Activated CD8-positive, alpha-beta memory T cell treated with anti-CD3 and anti-CD28 coated beads, Interleukin-2, amount 50 U/mL, for 4 hours (primary cell): Measurements from ENCODE around the gene NFE2.
A peak's percentile ranks its signal among the peaks of the same experiment; 100 is the strongest.
"Not testable (repeated sequence)": the region's sequence is repeated elsewhere in the genome, so short reads cannot be mapped to it uniquely, and the experiment has no call there.

Source experiments
- DNase-seq: peaks from one replicate; pipeline ENCODE4 v3.0.0-alpha.2; 2020

Gene NFE2

DNA sequence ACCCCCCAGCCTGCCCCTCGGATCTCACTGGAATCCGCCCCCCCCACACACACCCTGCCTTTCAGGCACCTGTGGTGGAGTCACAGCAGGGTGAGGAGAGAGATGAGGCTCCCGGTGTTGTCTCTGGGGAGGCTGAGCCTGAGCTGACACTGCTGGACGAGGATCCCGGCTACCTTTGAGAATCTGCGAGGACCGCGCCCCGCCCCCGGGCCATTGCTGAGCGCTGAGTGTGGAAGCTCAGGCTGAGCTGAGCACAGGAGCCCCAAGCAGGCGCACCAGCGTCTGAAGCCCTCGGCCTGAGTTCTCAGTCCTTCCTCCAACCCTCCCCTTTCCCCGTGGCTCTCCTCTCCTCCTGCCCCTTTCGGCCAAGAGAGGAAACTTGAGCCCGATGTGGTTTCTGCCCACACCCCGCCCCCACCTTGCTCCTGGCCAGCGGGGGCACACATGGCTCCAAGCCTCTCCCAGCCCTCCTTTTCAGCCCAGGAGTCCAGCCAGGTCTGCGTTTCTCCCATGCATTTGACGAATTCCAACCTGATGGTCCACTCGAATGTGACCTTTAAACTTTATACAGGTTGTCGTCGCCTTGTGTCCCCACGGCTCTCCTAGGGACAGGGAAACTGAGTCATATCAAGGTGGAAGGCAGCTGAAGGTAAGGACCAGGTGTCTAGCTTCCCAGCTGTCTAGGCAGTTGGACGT lies at the start of gene NFE2:
TSS of gene NFE2 (minus strand) at position 284 of the 696 bp plus-strand sequence. CDS start 5,767 bp downstream, outside the sequence.
- DNase-seq, result no peak

DNA sequence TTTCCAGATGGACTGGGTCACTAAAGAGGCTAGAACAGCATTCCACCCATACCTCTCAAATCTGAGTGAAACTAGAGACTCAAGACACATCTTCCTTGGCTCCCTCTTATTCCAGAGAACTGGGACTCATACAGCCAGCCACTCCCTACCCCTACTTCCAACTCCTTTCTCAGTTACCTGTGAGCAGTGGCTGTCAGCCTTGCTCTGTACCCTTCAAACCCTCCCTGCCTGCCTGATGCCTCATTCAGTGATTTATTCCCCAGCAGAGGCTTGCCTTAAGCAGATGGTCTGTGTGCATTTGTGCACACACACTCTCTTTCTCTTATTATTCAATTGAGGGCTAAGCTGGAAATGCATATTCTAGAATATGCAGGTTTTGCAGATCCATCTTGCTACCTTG lies 48.9 kb upstream of the NFE2 start:
- no peak for DNase-seq

DNA sequence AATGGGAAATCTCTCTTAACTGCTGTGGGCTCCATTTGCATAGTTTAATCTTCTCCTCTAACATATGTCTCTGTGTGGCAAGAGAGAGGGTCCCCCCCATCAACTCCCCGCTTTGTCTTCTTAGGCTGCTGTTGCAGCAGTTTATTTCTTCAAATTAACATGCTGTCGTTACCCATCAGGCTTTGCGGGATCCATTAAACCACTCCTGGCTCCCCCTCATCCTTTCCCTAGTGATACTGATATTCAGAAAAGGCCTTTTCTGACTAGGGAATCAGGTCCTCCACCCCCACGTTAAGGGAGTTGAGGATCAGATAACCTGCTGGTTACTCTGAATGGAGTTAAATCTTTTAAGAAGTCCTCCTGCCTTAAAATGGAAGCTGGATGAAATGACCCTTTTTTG lies 48.2 kb upstream of the NFE2 start:
- DNase-seq, result no peak

DNA sequence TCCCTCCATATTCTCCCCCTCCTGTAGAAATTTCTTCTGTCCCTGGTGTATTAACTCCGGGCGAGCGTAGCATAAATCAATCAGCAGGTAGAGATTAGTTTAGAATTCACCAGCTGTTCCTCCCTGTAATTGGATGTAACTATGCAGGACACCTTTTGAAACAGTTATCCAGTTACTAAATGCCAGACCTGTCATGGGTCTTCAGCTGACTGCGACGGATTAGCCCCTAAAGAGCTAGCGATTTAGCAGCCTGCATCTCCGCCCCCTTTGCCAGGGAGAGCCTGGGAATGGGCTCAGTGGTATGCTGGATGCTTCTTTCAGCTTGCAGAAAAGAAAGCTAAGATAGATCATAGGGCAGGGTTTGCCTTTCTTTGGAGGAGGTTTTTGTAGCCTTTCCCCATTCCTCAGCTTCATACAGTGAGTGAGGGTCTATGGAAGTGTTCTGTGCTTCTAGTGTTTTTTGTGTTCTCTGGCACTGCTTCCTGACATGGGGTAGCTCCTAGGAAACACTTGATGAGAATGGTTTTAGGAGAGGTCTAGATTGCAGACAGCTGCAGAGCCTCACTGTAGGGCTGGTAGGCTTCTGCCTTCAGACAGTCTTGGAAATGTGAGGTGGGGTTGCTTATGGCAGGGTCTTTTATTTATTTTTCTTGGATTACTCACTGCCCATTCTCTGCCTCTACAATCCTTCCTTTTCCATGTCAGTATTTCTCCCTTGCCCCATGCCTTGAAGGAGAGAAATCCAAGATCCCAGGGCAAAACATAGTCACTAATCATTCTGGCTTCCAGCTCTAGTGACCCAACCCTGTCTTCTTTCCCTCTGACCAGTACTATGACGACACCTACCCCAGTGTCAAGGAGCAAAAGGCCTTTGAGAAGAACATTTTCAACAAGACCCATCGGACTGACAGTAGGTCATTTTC lies 40.8 kb upstream of the NFE2 start:
- no peak for DNase-seq

DNA sequence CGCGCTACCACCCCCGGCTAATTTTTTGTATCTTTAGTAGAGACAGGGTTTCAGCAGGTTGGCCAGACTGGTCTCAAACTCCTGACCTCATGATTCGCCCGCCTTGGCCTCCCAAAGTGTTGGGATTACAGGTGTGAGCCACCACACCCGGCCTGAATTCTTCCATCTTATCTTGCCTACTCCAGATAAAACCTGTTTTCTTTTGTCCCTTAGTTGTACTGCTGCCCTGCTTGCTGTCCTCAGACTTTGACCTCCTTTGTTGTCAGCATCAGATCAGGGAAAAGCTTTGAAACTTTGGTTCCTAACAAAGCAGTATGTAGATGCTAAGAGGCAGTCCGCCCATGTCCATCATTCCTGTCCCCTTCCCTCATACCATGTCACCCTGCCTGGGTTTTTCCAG lies 40.0 kb upstream of the NFE2 start:
- no peak for DNase-seq

DNA sequence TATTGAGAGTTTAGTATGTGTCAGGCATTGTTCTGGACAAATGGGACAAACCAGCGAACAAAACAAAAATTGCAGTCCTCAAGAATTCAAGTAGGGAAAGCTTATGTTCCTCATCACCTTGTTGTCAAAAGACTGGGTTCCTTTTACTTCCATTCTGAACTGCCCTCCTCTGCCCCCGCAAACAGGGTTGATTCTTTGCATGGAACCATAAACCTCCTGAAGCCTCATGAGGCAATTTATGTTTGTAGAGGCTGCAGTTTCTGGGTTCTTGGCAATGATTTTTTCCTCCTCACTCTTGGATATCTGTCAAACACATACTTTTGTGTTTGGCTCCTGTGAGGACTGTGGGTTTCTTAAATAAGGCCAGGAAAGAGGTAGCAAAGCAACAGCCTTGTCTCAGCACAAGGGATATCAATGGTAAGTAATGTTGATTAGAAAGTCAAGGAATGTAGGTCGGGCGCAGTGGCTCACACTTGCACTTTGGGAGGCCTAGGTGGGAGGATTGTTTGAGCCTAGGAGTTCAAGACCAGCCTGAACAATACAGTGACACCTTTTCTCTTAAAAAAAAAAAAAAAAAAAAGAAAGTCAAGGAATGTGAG lies 38.0 kb upstream of the NFE2 start:
- DNase-seq, result no peak

DNA sequence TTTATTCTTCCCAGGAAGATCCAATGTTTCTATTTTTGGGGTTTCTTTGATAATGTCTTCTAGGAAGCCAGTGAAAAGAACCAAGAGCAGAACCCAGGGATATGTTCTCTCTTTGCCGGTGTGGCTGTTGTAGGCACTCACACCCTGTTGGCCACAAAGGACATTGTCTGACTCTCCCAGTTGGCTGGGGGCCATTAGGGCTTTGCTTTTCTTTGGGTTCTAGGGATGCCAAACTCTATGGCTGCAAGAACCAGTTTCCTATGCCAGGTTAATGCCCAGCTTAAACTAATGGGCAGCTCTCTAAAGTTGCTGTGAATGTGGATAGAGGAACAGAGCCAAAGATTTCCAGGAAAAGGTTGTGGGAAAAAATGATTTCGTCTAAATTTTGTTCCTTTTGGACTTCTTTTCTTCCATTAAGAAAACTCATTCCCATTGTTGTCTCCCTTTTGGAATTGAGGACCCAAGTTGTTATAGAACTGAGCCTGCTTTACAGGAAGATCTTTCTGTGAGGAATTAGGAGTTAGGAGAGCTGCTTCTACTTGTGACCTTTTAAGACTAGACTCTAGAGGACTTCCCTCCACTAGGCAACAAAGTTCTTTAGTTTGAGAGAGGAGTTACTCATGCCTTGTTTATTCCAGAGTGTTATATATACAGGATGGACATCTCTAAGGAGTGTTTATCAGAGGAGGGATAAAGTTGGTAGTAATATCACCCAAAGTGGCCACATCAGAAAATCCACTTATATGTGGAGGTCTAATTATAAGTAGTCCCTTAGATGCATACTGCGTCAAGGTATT lies 37.2 kb upstream of the NFE2 start:
- DNase-seq, result no peak

DNA sequence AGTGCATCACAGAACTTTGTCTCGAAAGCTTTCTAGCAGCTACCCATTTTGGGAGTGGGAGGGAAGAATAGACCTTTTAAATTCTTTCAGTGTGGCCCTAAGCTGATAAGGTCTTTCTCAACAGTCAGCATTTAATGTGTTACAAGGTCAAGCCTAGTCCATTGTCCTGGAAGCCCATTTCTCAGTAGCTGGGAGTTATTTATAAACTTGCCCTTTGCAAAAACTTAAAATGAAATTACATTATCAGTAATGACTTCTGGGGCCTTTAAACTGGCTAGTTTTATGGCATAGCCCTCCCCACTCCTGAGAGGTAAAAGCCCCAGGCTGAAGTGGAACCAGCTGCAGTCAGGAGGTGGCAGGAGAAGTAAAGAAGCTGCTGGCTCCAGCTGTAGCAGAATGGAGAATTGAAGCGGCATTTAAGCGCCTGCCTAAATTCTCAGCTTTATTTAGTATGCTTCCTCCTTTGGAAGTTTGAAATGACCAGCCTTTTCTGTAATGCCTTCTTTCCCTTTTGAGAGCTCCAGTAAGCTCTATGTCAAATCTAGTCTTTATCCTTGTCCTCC lies 36.5 kb upstream of the NFE2 start:
- DNase-seq, result no peak

DNA sequence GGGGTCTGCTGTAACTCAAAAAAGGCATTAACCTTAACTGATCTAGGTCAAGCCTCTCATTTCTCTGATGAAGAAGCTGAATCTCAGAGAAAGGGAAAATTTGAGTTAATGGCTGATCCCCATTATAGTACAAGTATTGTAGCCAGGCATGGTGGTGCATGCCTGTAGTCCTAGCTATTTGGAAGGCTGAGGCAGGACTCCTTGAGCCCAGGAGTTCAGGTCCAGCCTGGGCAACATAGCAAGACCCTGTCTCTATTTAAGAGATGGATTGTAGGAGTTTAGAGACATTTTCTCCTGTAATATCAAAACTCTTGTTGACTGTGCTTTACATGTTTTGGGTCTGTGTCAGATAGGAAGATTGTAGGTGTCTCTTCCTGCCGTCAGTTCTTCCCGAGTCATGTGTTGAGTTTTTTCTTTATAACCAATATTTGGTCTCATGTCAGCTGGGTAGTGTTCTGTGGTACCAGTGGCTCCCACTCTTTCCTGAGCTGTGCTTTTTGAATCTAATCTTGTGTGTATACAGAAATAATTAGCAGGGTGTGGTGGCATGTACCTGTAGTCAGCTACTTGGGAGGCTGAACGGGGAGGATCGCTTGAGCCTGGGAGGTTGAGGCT lies 32.7 kb upstream of the NFE2 start:
- DNase-seq, result no peak

DNA sequence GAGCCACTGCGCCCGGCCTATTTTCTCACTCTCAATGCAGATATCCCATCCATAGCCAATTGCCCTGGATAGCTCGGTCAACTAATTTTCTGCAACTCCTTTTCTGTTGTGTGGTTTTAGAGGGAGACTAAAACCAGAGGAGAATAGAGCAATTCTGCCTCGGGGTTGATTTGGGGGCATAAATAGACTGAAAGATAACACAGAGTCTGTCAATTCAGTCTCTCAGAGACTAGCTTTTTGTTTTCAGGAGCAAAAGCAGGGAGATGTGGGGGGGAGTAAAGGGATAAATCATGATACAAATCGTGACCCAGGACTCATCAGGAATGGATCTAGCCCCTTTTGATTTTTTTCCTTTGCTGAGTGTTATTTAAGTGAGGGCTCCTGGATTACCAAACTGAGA lies 30.6 kb upstream of the NFE2 start:
- DNase-seq, result no peak

DNA sequence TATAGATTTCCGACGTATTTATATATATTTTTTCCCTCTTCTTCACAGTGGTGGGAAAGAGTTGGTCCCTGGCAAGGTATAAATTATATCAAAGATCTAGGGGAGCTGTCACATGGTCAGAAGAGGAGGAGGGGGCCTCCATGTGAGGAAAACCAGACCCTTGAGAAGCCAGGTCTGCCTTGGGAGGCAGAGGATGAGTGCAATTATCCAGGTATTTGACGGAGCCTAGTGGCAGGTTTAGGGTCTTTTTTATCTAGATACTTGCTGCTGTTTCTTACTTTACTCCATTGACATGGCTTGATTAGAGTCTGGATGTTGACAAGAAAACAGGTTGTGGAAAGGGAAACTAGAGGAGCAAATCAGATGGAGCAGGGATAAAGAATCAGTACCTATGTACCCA lies 29.6 kb upstream of the NFE2 start:
- DNase-seq, result no peak

DNA sequence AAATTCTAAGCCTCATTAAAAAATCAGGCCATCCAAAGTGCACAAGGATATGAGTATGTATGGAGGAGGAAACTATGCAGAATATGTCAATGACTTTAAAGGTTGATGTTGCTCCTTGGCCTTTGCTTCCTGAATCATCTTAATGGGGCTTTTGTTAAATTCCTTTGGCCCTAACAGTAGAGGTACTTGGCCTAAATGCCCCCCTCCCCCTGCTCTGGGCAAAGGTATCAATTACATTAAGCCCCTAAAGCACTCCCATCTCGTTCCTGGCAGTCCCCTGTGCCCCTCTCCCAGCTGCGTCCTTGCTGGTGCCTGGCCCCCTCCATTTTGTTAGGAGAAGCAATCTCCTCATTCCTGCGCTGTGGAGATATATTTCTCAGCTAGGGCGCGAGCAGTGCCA lies 28.9 kb upstream of the NFE2 start:
- DNase-seq, result no peak

DNA sequence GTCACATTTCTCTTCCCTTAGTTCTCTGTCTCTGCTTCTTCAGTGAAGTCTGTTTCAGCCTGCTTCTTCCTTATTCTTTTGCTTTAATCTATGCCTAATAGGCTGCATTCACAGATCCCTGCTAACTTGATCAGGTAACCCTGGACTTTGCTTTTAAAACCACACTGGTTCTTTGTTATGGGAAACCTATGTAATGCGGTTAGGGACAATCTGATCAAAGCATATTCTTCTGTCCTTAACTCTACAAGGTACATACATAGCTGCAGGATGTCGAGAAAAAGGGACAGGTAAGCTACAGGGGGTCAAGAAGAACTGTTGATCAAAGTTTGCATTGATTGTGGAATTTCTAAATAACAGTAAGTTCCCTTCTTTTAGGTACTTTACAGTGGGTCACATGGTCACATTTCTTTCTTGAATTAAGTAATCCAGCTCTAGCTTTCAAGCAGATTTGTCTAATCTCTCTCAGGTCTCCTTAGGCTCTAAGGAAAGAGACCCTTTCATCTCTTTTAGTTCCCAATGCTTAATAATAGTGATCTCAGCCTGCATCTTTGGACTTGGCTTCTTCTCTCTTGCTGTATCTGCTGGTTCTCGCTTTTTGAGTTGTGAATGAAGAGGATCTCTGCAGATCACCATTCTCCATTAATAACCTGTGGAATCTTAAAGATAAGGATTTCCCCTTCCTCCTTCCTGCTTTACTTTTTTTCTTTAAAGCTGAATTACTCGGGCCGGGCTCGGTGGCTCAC lies 28.0 kb upstream of the NFE2 start:
- no peak for DNase-seq

DNA sequence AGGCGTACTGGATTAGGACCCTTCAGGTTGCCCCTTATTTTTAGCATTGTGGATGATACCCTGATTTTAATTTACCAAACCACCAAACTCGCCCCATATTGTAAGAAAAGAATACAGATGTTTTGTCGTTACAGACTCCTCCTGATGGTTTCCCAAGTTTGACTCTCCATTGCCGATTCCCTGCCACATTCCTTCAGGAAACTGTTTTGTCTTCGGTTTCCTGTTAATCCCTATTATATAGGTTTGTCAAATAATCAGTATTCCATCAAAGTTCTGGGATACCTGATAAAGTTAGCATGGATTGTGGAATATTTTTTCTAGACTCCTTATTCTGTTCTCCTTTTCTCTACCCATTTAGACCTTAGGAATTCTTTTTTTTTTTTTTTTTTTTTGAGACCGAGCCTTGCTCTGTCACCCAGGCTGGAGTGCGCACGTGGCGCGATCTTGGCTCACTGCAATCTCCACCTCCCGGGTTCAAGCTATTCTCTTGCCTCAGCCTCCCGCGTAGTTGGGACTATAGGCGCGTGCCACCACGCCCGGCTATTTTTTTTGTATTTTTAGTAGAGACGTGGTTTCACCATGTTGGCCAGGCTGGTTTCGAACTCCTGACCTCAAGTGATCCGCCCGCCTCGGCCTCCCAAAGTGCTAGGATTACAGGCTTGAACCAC lies 24.8 kb upstream of the NFE2 start:
- DNase-seq, result not testable (repeated sequence)

DNA sequence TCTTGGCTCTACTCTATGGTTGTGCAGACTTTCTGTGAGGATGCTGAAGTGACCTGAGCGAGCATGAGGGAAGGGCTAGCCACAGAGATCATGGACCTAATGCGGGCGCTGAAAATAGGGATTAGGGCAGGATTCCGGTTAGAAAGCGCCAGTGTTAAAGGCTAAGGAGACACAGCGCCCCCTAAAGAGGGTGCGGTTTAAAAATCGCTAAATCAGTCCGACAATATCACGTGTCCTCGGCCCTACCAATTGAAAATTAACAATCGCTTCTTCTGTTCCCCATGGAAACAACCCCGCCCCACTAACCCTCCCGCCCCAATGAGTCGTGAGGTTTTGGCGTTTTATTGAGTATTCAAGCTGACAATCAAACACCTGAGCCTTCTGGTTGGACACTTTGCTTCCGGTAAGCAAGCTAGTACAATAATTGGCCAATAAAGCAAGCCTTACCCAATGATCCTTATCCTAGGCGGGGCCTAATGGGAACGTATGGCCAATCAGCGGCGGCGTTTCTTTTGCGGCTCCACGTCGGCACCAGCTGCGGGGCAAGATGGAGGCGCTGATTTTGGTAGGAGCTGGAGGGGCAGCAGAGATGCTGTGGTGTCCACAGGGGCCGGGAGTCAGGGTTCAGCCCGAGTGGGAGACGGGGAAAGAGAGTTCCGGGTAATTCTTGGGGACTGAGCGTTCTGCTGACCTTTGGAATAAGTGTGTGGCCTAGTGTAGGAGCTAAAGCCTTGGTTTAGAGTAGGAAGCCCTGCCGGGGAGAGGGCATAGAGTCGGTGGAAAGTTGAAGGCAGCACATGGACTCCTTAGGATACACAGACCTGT lies 24.0 kb upstream of the NFE2 start, which contains the start of gene COPZ1:
TSS of gene COPZ1 (plus strand) at position 515 of the 825 bp plus-strand sequence. CDS start at position 548, 33 bp downstream.
- DNase-seq, result peak; percentile 87

DNA sequence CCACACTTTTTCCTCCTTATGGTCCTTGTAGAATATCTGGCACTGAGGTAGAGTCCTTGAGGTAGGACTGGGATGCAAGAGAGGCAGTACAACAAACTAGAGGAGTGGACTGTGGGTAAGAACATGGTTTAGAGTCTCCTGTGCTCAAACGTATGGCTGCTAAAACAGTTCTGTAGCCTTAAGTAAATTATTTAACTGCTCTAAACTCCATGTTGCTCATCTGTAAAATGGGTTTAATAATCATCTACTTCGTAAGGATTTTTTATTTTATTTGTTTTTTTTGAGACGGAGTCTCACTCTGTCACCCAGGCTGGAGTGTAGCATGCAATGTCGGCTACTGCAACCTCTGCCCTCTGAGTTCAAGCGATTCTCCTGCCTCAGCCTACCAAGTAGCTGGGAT lies 20.5 kb upstream of the NFE2 start:
- no peak for DNase-seq

DNA sequence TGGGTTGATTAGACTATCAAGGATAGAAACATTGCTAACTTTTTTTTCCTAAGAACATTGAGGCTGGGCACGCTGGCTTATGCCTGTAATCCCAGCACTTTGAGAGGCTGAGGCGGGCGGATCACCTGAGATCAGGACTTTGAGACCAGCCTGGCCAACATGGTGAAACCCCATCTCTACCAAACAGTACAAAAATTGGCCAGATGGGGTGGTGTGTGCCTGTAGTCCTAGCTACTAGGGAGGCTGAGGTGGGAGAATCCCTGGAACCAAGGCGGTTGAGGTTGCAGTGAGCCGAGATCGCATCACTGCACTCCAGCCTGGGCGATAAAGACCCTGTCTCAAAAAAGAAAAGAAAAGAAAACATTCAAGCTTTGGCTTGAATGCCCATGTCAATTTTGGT lies 11.5 kb upstream of the NFE2 start:
- DNase-seq, result not testable (repeated sequence)

DNA sequence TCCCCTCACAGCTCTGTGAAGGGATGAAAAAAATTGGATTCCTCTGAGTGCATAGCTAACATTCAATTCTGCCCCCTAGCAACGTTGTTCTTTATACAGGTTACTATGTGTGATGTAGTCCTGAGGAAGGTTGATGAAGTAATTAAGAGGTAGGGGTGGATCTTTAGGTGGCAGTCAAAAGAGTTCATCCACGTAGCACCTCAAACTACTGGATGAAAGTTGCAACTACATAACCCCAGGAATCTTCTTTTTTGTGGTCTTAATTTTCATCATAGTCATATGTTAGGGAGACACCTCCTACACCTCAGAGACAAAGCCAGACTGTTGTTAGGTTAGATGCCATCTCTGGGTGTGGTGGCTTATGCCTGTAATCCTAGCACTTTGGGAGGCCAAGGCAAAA lies 10.2 kb upstream of the NFE2 start:
- no peak for DNase-seq

DNA sequence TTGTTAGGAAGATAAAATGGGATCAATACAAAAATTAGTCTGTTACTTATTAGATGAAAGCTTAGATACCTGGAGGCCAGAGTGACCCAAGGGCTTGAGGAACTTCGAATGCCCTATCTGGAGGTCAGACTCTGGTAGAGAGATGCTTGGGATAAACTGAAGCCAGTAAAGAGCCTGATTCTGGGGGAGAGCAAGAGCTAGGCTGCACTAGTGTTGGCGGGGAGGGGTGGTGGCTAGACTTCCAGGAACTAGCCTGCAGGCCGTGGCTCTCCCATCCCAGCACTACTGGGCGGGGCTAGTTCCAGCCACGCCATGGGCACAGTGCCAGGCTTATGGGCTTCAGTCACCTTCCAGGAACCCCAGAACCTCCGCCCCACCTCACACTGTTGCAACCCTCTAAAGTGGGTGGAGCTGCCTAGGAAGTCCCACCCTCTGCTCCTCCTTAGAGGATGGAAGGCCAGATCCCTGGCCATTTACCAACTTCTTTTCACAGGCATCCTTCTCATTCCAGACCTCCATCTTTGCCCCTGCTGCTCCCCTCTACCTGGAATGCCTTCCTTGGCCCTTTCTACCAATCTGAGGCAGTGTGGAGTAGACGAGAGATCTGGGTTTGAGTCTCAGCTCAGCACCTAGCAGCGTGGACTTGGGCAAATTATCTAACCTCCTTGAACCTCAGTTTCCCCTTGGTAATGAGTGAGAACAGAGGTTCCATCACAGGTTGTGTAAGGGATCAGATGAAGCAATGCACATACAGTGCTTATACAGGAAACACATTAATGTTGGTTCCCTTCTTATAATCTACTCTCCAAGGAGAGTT lies 6.3 kb upstream of the NFE2 start:
- DNase-seq, result no peak
